Cardiac muscle cell (in vitro differentiated cells and primary cell): ENCODE measurements around the gene ATP11A. TPM values are rescaled to one million over a fixed set of nuclear protein-coding genes. Genes with fewer than 3 reads are reported as not detected.

ENCODE experiments used
- DNase-seq, 2 donors: peaks; one replicate each; pipeline versions ENCODE4 v3.0.0 to v3.0.0-alpha.2; 2010 to 2017; ENCODE audit warnings: low read depth in 1 of 2, low spot score in 1 of 2
- H3K27ac ChIP-seq: fragments of 200-600 bp; sonication (generic); 2 replicates; pipeline ENCODE4 v1.5.1; 2016
- H3K27me3 ChIP-seq: fragments of 200-600 bp; sonication (generic); 2 replicates; pipeline ENCODE4 v1.6.0; 2016; ENCODE audit warnings: control low read depth
- H3K36me3 ChIP-seq: fragments of 200-600 bp; sonication (generic); 2 replicates; pipeline ENCODE4 v1.5.1; 2016; ENCODE audit warnings: control low read depth
- H3K4me1 ChIP-seq: fragments of 200-600 bp; sonication (generic); 2 replicates; pipeline ENCODE4 v1.8.1; 2017; ENCODE audit warnings: low read depth, mild to moderate bottlenecking, mixed run types
- H3K4me3 ChIP-seq: fragments of 200-600 bp; sonication (generic); 2 replicates; pipeline ENCODE4 v1.5.1; 2016; ENCODE audit warnings: mild to moderate bottlenecking
- H3K9me3 ChIP-seq: fragments of 200-600 bp; sonication (generic); 2 replicates; pipeline ENCODE4 v1.5.1; 2017; ENCODE audit warnings: low read depth, mild to moderate bottlenecking, control low read depth
- CTCF ChIP-seq: IDR thresholded peaks from 2 replicates; pipeline ENCODE4 v1.5.1; 2012; ENCODE audit warnings: low read depth, mild to moderate bottlenecking, low read length
- polyA plus RNA-seq: library from polyadenylated mRNA; unstranded; fragments of >200 nt; fragmentation: Nextera tagmentation; extraction: Ambion mirVana; gene quantifications from 2 replicates; pipeline ENCODE4 v1.2.1, GENCODE V29; 2016
- total RNA-seq: library from RNA; depleted of rRNA; stranded (reverse); fragments of >200 nt; gene quantifications from 2 replicates; pipeline ENCODE4 v1.2.3, GENCODE V29; 2016

The ATP11A gene
- total and polyA plus RNA-seq, 2 experiments from 2014 or later = 38.0 to 42.9 TPM

- H3K9me3 ChIP-seq = no peaks in the 10 kb centered on the region
- no peak overlapping the region for H3K4me3 ChIP-seq
- no peak for TF ChIP-seq CTCF
- H3K4me1 ChIP-seq = peaks cover 50% of the 10 kb centered on the region
- H3K27me3 ChIP-seq = no peaks in the 10 kb centered on the region
- H3K36me3 ChIP-seq = no peaks in the 10 kb centered on the region
- H3K27ac ChIP-seq = no peak overlapping the region
- no peak for DNase-seq
These were observed 84.6 kb downstream of the ATP11A start for GRCh38 chr13:112774448-112774792.

GRCh38 chr13:112774829-112775565 lies 85.2 kb downstream of the ATP11A start:
- no peak overlapping the region for H3K27ac ChIP-seq
- no peaks in the 10 kb centered on the region for H3K36me3 ChIP-seq
- H3K4me1 ChIP-seq = peaks cover 46% of the 10 kb centered on the region
- no peaks in the 10 kb centered on the region for H3K9me3 ChIP-seq
- no peak for DNase-seq
- no peak overlapping the region for H3K4me3 ChIP-seq
- no peak for TF ChIP-seq CTCF
- no peaks in the 10 kb centered on the region for H3K27me3 ChIP-seq

DNA sequence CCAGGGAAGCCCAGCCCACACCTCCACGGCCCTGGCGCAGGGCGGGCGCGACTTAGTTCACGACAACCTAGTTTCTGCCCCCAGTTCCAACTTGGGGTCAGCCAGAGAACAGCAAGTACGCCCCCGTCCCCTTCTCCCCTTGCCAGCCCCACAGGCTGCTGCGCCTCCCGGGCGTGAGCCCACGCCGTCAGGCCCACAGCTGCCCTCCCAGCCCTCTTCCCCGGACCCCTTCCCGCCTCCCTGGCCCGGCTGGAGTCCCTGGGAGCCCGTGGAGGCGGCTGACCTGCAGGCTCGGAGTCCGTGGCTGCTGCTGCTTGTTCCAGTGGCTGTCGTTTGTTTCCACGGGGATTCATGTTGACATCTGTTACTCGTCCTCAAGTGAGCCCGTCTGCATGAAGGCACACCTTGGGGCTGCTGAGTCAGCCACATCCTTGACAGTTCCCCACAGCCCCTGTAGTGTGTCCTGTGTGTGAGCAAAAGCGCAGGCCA lies 86.0 kb downstream of the ATP11A start:
- H3K9me3 ChIP-seq = no peaks in the 10 kb centered on the region
- peak overlapping the region; percentile 64 for H3K27ac ChIP-seq
- no peak for TF ChIP-seq CTCF
- H3K4me1 ChIP-seq = peaks cover 39% of the 10 kb centered on the region
- no peaks in the 10 kb centered on the region for H3K36me3 ChIP-seq
- peak in 1 of 2 donors; percentile 36 for DNase-seq
- no peaks in the 10 kb centered on the region for H3K27me3 ChIP-seq
- no peak overlapping the region for H3K4me3 ChIP-seq

DNA sequence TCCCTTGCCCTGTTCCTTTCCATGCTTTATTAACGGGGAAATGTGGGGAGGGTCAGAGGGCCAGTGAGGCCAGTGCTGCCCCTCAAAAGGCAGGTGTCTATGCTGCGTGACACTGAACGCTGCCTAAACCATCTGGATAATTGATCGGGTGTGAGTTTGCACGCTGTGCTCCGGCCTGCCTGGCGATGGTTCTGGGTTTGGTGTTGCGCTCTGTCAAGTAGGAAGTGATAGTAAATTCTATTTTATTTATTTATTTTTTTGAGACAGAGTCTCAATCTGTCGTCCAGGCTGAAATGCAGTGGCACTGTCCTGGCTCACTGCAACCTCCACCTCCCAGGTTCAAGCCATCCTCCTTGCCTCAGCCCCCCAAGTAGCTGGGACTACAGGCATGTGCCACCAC lies 86.5 kb downstream of the ATP11A start:
- H3K36me3 ChIP-seq = no peaks in the 10 kb centered on the region
- DNase-seq = no peak
- TF ChIP-seq CTCF = no peak
- H3K27me3 ChIP-seq = no peaks in the 10 kb centered on the region
- H3K4me1 ChIP-seq = peaks cover 38% of the 10 kb centered on the region
- peak overlapping the region; percentile 64 for H3K27ac ChIP-seq
- H3K4me3 ChIP-seq = no peak overlapping the region
- no peaks in the 10 kb centered on the region for H3K9me3 ChIP-seq

- Histone ChIP-seq H3K36me3 (no peaks in the 10 kb centered on the region), H3K9me3 (no peaks in the 10 kb centered on the region), H3K4me1 (peaks cover 38% of the 10 kb centered on the region), H3K27ac (no peak overlapping the region), H3K4me3 (no peak overlapping the region), H3K27me3 (no peaks in the 10 kb centered on the region)
- no peak for TF ChIP-seq CTCF
- DNase-seq = no peak
These were observed 87.1 kb downstream of the ATP11A start for GRCh38 chr13:112776971-112777370.
